ENCODE data around the gene TBC1D8. TPM values are rescaled to one million over a fixed set of nuclear protein-coding genes. Genes with fewer than 3 reads are reported as not detected.
"Not testable (repeated sequence)": the region's sequence is repeated elsewhere in the genome, so short reads cannot be mapped to it uniquely, and the experiment has no call there.

Gene TBC1D8
- total RNA-seq, 2 donors from 2014 or later: 0.45 to 0.95 TPM

GRCh38 chr2:101064125-101064502 lies 87.1 kb downstream of the TBC1D8 start:
- Mint-ChIP-seq H3K4me1 (no peaks in the 10 kb centered on the region), H3K4me3 (no peak overlapping the region), H3K9me3 (no peaks in the 10 kb centered on the region), H3K27me3 (no peaks in the 10 kb centered on the region), H3K27ac (no peak overlapping the region), H3K36me3 (ENCODE audit: low read depth) (no peaks in the 10 kb centered on the region)
- no peak for ATAC-seq (replicated peaks)

GRCh38 chr2:101063352-101064124 lies 87.6 kb downstream of the TBC1D8 start:
- Mint-ChIP-seq H3K27ac (no peak overlapping the region), H3K4me3 (no peak overlapping the region), H3K4me1 (no peaks in the 10 kb centered on the region), H3K9me3 (no peaks in the 10 kb centered on the region), H3K27me3 (no peaks in the 10 kb centered on the region), H3K36me3 (ENCODE audit: low read depth) (no peaks in the 10 kb centered on the region)
- peak; percentile 32 for ATAC-seq (replicated peaks)

GRCh38 chr2:101058386-101058785 lies 92.8 kb downstream of the TBC1D8 start:
- H3K27ac Mint-ChIP-seq: no peak overlapping the region
- no peaks in the 10 kb centered on the region for H3K36me3 Mint-ChIP-seq (ENCODE audit: low read depth)

GRCh38 chr2:101057051-101057933 lies 93.9 kb downstream of the TBC1D8 start:
- H3K27me3 Mint-ChIP-seq: no peaks in the 10 kb centered on the region
- no peak for ATAC-seq (replicated peaks)
- no peaks in the 10 kb centered on the region for H3K36me3 Mint-ChIP-seq (ENCODE audit: low read depth)
- no peaks in the 10 kb centered on the region for H3K9me3 Mint-ChIP-seq
- no peak overlapping the region for H3K4me3 Mint-ChIP-seq
- no peaks in the 10 kb centered on the region for H3K4me1 Mint-ChIP-seq
- H3K27ac Mint-ChIP-seq: no peak overlapping the region

More at GRCh38 chr2:101058386-101058785, 92.8 kb downstream of the TBC1D8 start:
- no peaks in the 10 kb centered on the region for H3K4me1 Mint-ChIP-seq
- no peaks in the 10 kb centered on the region for H3K27me3 Mint-ChIP-seq
- no peak overlapping the region for H3K4me3 Mint-ChIP-seq
- no peak for ATAC-seq (replicated peaks)
- H3K9me3 Mint-ChIP-seq: no peaks in the 10 kb centered on the region

GRCh38 chr2:101053117-101053516 lies 98.1 kb downstream of the TBC1D8 start:
- Mint-ChIP-seq H3K4me1 (no peaks in the 10 kb centered on the region), H3K36me3 (ENCODE audit: low read depth) (no peaks in the 10 kb centered on the region), H3K27ac (no peak overlapping the region), H3K4me3 (no peak overlapping the region), H3K27me3 (no peaks in the 10 kb centered on the region), H3K9me3 (no peaks in the 10 kb centered on the region)
- no peak for ATAC-seq (replicated peaks)

GRCh38 chr2:101052147-101052546 lies 99.0 kb downstream of the TBC1D8 start:
- H3K36me3 Mint-ChIP-seq (ENCODE audit: low read depth): no peaks in the 10 kb centered on the region
- H3K27ac Mint-ChIP-seq: no peak overlapping the region
- H3K27me3 Mint-ChIP-seq: no peaks in the 10 kb centered on the region
- no peaks in the 10 kb centered on the region for H3K9me3 Mint-ChIP-seq
- no peaks in the 10 kb centered on the region for H3K4me1 Mint-ChIP-seq
- ATAC-seq (replicated peaks): no peak
- no peak overlapping the region for H3K4me3 Mint-ChIP-seq

GRCh38 chr2:101050886-101051285 lies 100.3 kb downstream of the TBC1D8 start:
- not testable (repeated sequence) for H3K27ac Mint-ChIP-seq; H3K36me3 Mint-ChIP-seq (ENCODE audit: low read depth); H3K27me3 Mint-ChIP-seq; H3K9me3 Mint-ChIP-seq; H3K4me3 Mint-ChIP-seq; ATAC-seq (replicated peaks); H3K4me1 Mint-ChIP-seq

GRCh38 chr2:101048756-101049155 lies 102.4 kb downstream of the TBC1D8 start:
- no peaks in the 10 kb centered on the region for H3K36me3 Mint-ChIP-seq (ENCODE audit: low read depth)
- no peaks in the 10 kb centered on the region for H3K4me1 Mint-ChIP-seq
- peaks cover 5% of the 10 kb centered on the region for H3K27me3 Mint-ChIP-seq
- no peak overlapping the region for H3K4me3 Mint-ChIP-seq
- no peak overlapping the region for H3K27ac Mint-ChIP-seq
- H3K9me3 Mint-ChIP-seq: no peaks in the 10 kb centered on the region
- ATAC-seq (replicated peaks): no peak

- Mint-ChIP-seq H3K27ac (no peak overlapping the region), H3K4me1 (no peaks in the 10 kb centered on the region), H3K27me3 (peaks cover 5% of the 10 kb centered on the region), H3K9me3 (no peaks in the 10 kb centered on the region), H3K36me3 (ENCODE audit: low read depth) (no peaks in the 10 kb centered on the region), H3K4me3 (no peak overlapping the region)
- no peak for ATAC-seq (replicated peaks)
These were observed 103.4 kb downstream of the TBC1D8 start for GRCh38 chr2:101047774-101048173.

- H3K36me3 Mint-ChIP-seq (ENCODE audit: low read depth): no peaks in the 10 kb centered on the region
- H3K27ac Mint-ChIP-seq: no peak overlapping the region
- H3K4me1 Mint-ChIP-seq: no peaks in the 10 kb centered on the region
- ATAC-seq (replicated peaks): peak; percentile 52
- H3K9me3 Mint-ChIP-seq: no peaks in the 10 kb centered on the region
- peaks cover 5% of the 10 kb centered on the region for H3K27me3 Mint-ChIP-seq
- no peak overlapping the region for H3K4me3 Mint-ChIP-seq
These were observed 104.0 kb downstream of the TBC1D8 start for GRCh38 chr2:101047075-101047766.

GRCh38 chr2:101045330-101045729 lies 105.9 kb downstream of the TBC1D8 start:
- Mint-ChIP-seq H3K36me3 (ENCODE audit: low read depth) (no peaks in the 10 kb centered on the region), H3K27me3 (peaks cover 5% of the 10 kb centered on the region), H3K4me3 (no peak overlapping the region), H3K27ac (no peak overlapping the region), H3K9me3 (no peaks in the 10 kb centered on the region), H3K4me1 (no peaks in the 10 kb centered on the region)
- no peak for ATAC-seq (replicated peaks)

GRCh38 chr2:101041413-101041812 lies 109.8 kb downstream of the TBC1D8 start:
- no peak for ATAC-seq (replicated peaks)
- Mint-ChIP-seq H3K36me3 (ENCODE audit: low read depth) (no peaks in the 10 kb centered on the region), H3K4me1 (no peaks in the 10 kb centered on the region), H3K4me3 (no peak overlapping the region), H3K27me3 (peaks cover 5% of the 10 kb centered on the region), H3K9me3 (no peaks in the 10 kb centered on the region), H3K27ac (no peak overlapping the region)

- H3K9me3 Mint-ChIP-seq: no peaks in the 10 kb centered on the region
- no peak overlapping the region for H3K4me3 Mint-ChIP-seq
- peaks cover 5% of the 10 kb centered on the region for H3K27me3 Mint-ChIP-seq
- no peak overlapping the region for H3K27ac Mint-ChIP-seq
- H3K4me1 Mint-ChIP-seq: no peaks in the 10 kb centered on the region
- no peak for ATAC-seq (replicated peaks)
- no peaks in the 10 kb centered on the region for H3K36me3 Mint-ChIP-seq (ENCODE audit: low read depth)
These were observed 110.4 kb downstream of the TBC1D8 start for GRCh38 chr2:101040761-101041160.

GRCh38 chr2:101040072-101040471 lies 111.1 kb downstream of the TBC1D8 start:
- Mint-ChIP-seq H3K4me3 (no peak overlapping the region), H3K4me1 (no peaks in the 10 kb centered on the region), H3K27ac (no peak overlapping the region), H3K36me3 (ENCODE audit: low read depth) (no peaks in the 10 kb centered on the region), H3K9me3 (no peaks in the 10 kb centered on the region), H3K27me3 (peaks cover 5% of the 10 kb centered on the region)
- no peak for ATAC-seq (replicated peaks)
